HG03097 (cell line): Measurements from ENCODE around the gene MAD1L1.

Experiments used
- ATAC-seq: cut with Tn5 transposase; IDR thresholded peaks from one replicate; pipeline ENCODE4 v1.9.1; 2021; ENCODE audit not compliant: unreplicated experiment, low FRiP score

MAD1L1 gene

DNA sequence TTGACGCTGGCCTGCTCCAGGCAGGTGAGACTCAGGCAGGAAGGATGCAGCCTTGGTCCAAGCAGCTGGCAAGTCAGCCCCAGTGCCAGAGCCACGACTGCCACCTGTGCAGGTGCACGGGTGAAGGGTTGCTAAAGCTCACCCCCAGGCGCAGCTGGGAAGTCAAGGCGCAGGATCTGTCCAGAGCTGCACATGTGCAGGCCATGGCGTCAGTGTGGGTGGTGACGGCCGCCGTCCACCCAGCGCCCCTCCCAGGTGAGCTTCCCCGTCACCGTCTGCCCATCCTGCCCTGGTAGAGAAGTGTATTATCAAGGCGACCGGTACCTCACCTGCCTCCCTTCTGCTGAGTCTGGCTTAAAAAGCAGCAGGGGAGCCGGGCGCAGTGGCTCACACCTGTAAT, 110.1 kb downstream of the MAD1L1 start:
- no peak for ATAC-seq

DNA sequence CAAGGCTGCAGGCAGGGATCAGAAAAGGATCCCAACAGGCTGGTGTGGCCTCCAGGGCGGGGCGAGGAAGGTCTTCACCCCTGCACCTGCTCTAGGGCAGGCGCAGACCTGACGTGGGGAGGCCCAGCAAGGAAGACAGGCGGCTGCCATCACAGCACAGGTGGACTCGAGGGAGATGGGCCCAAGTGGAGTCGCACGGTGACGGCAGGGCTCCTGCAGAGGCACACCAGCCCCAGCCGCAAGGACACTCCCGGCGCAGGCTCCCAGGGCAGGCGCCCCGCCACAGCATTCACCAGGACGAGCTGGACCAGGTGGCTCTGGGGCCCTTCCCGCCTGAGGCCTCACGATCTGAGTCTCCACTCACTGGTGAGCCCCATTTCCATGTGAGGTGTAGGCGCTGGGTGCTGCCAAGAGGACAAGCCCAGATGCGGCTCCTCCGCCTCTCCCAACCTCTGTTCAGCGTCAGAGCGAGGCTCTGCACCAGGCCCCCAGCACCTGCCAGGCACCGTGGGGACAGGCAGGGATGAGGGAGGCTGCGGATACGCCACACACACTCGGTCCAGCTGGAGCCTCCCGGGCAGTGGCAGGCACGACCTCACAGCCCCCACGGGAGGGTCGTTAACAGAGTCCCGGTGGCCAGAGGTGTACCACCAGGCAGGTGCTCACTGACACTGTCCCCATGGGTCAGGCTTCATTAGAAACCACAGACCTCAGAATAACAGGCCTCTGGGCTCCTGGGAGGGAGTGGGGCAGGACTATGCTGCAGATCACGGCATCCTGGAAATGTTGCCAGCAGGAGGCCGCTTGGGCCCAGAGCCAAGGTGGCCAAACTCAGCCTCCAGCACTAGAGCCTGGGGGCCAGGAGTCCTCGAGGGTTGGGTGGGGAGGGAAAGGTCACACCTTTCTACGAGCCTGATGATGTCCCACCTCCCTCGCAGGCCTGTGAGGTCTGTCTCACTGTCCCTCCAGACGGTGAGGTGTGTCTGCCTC, 111.6 kb downstream of the MAD1L1 start:
- no peak for ATAC-seq

- no peak for ATAC-seq
These were observed 112.5 kb downstream of the MAD1L1 start for GRCh38 chr7:2120251-2120660.

GRCh38 chr7:2118630-2119190, 114.0 kb downstream of the MAD1L1 start:
- ATAC-seq, result no peak

DNA sequence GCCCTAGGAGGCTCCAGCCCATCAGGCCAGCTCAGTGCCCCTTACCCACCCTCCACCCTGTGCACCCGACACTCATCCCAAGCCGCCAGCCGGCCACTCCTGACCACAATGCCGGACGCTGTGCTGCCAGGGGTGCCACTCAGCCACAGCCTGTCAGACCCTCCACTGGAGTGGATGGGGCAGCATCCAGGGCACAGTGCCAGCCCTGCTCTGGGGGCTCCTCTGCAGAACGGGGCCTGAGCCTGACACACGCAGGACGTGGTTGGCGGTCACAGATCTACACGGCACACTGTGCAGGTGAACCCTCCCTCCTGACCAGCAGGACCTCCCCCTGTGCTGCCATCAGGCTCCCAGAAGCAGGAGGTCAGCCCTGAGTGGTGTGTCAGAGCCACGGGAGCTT, 114.7 kb downstream of the MAD1L1 start:
- no peak for ATAC-seq

GRCh38 chr7:2117646-2118045, 115.1 kb downstream of the MAD1L1 start:
- ATAC-seq, result no peak

DNA sequence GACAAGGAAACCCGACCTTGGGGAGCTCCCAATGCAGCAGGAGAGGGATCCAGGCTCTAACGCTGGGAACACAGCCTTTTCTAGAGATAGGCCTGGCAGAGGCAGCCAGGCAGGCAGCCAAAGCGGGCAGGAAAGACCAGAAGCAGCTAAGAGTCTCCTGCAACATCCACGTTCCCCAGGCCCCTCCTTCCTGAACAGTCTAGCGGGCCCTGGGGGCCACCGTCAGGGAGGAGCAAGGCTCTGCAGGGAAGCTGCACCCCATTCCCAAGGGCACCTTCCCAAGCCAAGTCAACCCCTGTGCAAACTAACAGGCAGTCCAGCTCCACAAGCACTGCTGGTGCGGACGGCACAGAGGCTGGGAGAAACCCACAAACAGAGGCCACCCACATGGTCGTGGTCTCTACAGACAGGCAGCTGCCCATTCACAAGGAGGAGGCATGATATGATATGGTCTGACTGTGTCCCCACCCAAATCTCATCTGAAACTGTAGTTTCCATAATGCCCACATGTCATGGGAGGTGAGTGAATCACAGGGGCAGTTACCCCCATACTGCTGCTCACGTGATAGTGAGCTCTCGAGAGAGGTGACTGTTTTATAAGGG, 115.7 kb downstream of the MAD1L1 start:
- ATAC-seq, result no peak

DNA sequence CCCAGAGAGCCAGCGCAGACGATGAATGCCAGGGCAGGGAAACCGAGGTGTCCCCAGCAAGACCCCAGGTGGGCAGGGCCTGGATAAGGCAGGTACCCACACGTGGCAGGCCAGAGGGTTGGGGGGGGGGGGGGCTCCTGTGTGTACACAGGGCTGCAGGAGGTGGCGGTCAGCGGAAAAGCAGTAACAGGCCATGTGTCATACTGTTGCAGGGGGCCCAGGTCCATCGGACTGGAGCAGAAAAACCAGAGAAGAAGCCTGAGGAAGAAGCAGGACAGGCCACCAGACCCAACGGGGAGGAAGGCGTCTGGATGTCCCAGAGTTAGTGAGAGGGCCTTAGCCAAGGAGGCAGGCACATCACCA, 116.3 kb downstream of the MAD1L1 start:
- no peak for ATAC-seq

DNA sequence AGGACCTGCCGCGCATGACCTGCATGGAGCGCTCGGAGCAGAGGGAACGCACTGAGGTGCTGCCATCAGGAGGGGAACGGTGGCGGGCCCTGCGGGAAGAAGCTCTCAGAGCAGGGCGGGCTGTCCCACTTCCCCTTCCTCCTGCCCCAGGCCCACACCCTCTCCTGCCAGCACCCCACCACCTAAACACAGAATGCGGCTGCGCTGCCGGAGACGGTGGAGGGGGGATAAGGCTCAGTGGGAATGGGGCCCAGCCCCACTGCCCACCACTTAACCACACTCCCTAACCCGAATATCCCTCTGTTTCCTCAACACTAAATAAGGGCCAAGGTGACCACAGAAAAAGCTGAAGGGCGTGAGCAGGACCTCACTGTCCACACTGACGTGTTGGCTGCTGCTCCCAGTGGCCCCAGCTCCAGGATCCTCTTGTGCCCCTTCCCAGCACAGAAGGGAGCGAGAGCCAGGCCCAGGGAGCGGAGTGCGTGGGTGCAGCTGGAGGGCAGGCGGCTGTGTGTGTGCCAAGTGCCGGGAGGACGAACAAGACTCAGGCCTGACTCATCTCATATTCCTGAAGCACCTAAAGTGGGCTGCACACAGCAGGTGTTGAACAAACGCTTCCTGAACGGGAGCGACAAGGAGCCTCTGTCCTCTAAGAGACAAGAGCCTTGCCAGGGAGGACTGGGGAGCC, 116.8 kb downstream of the MAD1L1 start:
- no peak for ATAC-seq

GRCh38 chr7:2114926-2115759, 117.6 kb downstream of the MAD1L1 start:
- no peak for ATAC-seq

- ATAC-seq, result no peak
These were observed 118.7 kb downstream of the MAD1L1 start for GRCh38 chr7:2114052-2114451.

DNA sequence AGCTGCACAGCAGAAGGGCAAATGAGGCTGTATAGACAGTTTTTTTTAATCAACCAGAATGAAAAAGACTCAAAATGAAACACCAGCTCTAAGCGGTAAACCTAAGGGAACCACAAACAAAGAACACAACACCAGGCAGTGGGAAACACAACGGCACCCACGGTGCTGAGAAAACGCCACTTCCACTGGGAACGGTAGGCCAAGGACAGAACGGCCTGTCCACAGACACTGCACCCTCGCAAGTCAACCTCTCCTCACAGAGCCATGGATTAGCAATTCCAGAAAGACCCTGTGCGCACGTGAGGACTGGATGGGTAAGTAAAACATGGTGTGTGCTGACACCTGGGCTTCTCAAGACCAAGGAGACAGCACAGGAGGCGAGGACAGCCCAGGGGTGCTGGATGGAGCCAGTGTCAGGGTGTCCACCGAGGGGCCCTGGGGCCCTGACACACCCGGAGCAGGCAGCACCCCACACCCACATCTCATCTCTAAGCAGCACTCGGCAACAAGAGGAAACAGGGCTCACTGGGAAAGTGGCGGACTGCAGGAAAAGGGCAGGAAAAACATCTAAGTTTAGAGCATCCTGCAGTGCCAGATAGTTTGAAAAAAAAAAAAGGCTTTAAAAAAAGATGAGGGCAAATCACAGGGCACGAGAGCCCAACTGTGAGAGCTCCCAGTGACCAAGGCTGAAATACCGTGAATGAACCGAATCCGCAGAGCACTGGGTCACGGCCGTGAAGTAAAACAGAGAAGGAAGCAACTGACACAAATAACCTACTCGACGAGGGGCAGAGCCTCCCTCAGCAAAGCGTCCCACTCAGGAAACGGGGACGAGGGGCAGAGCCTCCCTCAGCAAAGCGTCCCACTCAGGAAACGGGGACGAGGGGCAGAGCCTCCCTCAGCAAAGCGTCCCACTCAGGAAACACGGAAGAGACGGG, 120.2 kb downstream of the MAD1L1 start:
- no peak for ATAC-seq

- ATAC-seq, result no peak
These were observed 121.2 kb downstream of the MAD1L1 start for GRCh38 chr7:2111568-2111967.

GRCh38 chr7:2110610-2111396, 121.9 kb downstream of the MAD1L1 start:
- no peak for ATAC-seq

- no peak for ATAC-seq
These were observed 122.7 kb downstream of the MAD1L1 start for GRCh38 chr7:2109936-2110609.

- no peak for ATAC-seq
These were observed 123.4 kb downstream of the MAD1L1 start for GRCh38 chr7:2109251-2109872.

- ATAC-seq, result no peak
These were observed 124.1 kb downstream of the MAD1L1 start for GRCh38 chr7:2108501-2109250.
